ENCODE data around the gene OR6K3. TPM values are rescaled to one million over a fixed set of nuclear protein-coding genes. Genes with fewer than 3 reads are reported as not detected.

Gene OR6K3, protein sequence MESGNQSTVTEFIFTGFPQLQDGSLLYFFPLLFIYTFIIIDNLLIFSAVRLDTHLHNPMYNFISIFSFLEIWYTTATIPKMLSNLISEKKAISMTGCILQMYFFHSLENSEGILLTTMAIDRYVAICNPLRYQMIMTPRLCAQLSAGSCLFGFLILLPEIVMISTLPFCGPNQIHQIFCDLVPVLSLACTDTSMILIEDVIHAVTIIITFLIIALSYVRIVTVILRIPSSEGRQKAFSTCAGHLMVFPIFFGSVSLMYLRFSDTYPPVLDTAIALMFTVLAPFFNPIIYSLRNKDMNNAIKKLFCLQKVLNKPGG
- not detected in 2 replicates for total RNA-seq (2014; rRNA removed; shearing (Covaris generic))

DNA sequence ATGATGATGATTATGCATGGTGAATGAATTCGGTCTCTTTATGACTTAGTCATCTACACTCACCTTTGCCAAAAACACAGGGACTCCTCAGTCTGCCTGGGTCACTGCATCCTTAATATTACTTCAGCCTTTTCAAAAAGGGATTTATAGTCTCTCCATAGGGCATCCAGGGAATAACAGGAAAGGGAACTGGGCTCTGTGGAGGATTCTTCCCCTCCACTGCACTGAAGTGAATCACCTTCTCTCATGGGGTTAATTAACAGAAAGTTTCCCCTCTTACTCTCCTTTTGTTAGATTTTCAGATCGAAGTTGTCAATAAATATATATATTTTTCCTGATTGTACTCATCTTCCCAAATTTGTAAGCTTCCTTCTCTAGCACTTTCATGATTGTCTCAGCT lies at the start of gene OR6K3:
Gene OR6K3, minus strand, starts transcription at position 101 of the 400 bp plus-strand sequence. CDS start 2,605 bp downstream, outside the sequence.

DNA sequence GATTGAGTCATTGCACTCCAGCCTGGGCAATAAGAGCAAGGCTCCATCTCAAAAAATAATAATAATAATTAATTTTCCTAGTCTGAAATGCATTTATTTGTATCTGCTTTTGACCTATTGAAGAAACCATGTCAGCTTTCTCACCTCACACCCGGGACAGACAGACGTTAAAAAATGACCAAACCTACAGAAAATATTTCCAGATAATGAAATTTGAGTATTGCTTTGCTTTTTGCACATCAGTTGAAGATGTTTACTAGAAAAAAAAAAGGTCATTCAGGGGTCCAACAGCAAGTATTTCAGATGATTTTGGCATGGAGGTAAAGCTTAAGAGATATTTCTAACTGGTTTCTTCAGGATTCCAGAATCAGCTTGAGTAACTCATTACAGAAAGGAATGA lies 33.9 kb upstream of the OR6K3 start, which contains the start of gene OR6K6:
Gene OR6K6, plus strand, starts transcription at position 301 of the 400 bp plus-strand sequence. CDS start 168 bp downstream, outside the sequence.

DNA sequence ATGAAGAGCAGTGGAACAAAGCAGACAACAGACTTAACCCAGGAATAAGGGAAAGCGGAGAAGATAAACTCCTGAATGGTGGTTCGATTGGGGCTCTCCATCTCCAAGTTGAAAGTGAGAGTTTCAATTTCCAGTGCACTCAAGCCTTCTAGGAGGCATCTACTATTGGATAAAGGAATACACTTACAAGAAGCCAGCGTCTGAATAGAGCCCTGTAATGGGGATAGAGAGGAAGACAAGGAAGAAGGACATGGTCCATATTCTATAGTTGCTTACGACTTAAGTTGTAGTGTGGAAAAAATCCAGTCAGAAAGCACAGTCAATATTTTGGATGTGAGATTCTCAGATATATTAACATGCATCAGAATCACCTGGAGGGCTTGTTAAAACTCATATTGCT lies 20.0 kb downstream of the OR6K3 start, which contains the start of gene OR6K2:
Gene OR6K2, minus strand, starts transcription at position 101 of the 400 bp plus-strand sequence. Its CDS starts 0 bp downstream, at position 101.

DNA sequence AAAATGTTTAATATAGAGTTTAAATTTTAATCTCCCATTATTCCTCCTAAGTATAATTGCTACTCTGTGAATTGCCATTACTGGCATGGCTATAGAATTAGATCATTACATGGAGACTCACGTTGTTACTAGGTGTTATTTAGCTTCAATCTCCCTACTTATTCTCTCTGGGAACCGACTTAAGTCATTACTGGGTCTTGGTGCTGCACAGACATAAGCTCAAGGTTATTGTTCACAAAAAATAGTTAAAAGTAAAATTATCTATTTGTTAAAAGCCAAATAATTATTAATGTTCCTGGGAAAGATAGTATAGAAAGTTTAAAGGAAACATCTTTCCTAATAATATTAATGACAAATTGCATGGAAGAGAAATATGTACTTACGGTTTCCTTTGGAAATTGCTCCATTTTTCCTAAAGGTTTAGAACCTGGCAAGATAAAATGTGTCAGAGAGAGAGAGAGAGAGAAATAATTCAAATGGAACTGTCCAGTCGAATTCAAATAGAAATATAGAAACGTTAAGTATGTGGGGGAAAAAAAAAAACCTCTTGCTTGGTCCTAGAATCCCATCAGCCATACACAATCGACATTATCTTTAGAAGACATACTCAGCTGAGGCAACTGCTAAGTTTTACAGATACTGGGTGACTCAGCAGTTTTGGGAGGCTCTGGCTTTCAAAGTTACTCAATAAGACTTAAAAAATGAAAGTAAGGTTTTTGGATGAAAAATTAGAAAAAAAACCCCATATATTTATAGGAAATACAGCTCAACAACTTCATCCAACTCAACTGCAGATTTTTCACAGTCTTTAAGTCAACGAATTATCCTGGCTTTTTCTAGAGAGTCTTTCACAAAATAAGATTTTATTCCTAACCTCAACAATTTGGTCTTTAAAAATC lies 34.2 kb downstream of the OR6K3 start, which contains the start of gene SPTA1:
Gene SPTA1, minus strand, starts transcription at position 605 of the 899 bp plus-strand sequence. Its CDS starts 198 bp downstream, at position 407.

Other genes starting within 250 kb of the OR6K3 start
- gene OR10R2, start 248.5 kb downstream of the OR6K3 start, total RNA-seq (2014; rRNA removed; shearing (Covaris generic)) = not detected in 2 replicates
- not detected in 2 replicates for gene OR6Y1, start 166.3 kb downstream of the OR6K3 start, total RNA-seq (2014; rRNA removed; shearing (Covaris generic))
- gene OR6P1, start 150.1 kb downstream of the OR6K3 start, total RNA-seq (2014; rRNA removed; shearing (Covaris generic)) = not detected in 2 replicates
- gene OR10X1, start 140.8 kb downstream of the OR6K3 start, total RNA-seq (2014; rRNA removed; shearing (Covaris generic)) = not detected in 2 replicates
- not detected in 2 replicates for gene OR10Z1, start 115.5 kb downstream of the OR6K3 start, total RNA-seq (2014; rRNA removed; shearing (Covaris generic))
- gene SPTA1, start 34.0 kb downstream of the OR6K3 start, total RNA-seq (2014; rRNA removed; shearing (Covaris generic)) = not detected in 2 replicates
- gene OR6K2, start 20.1 kb downstream of the OR6K3 start, total RNA-seq (2014; rRNA removed; shearing (Covaris generic)) = not detected in 2 replicates
- gene OR6K6, start 34.0 kb upstream of the OR6K3 start, total RNA-seq (2014; rRNA removed; shearing (Covaris generic)) = not detected in 2 replicates
- not detected in 2 replicates for gene OR6N1, start 51.5 kb upstream of the OR6K3 start, total RNA-seq (2014; rRNA removed; shearing (Covaris generic))
- gene OR6N2, start 60.5 kb upstream of the OR6K3 start, total RNA-seq (2014; rRNA removed; shearing (Covaris generic)) = not detected in 2 replicates
- gene MNDA, start 110.6 kb upstream of the OR6K3 start, total RNA-seq (2014; rRNA removed; shearing (Covaris generic)) = not detected in 2 replicates
- gene PYHIN1, start 210.8 kb upstream of the OR6K3 start, total RNA-seq (2014; rRNA removed; shearing (Covaris generic)) = not detected in 2 replicates

Measured in A375 (cell line).